Tibial artery (tissue), 4 donors: ENCODE data around the gene PLA2G4A.

Experiments used
- DNase-seq, 2 donors: peaks; one replicate each; pipeline ENCODE4 v3.0.0-alpha.2; 2019
- H3K27ac ChIP-seq, 2 donors: fragments of 200-600 bp; sonication (generic) in 1 of 2; 1 replicate in 1 of 2; 2 replicates in 1 of 2; pipeline ENCODE4 v1.5.1; 2018 to 2019; ENCODE audit warnings: mild to moderate bottlenecking in 1 of 2
- H3K27me3 ChIP-seq, 2 donors: fragments of 200-600 bp; sonication (generic) in 1 of 2; one replicate each; pipeline versions ENCODE4 v1.5.1 to v1.6.0; 2016 to 2019
- H3K36me3 ChIP-seq, 3 donors: fragments of 200-600 bp; sonication (generic) in 2 of 3; one replicate each; pipeline ENCODE4 v1.5.1; 2016 to 2019; ENCODE audit warnings: mild to moderate bottlenecking in 2 of 3
- H3K4me1 ChIP-seq, 4 donors: fragments of 200-600 bp; sonication (generic) in 2 of 4; 1 replicate in 3 of 4; 2 replicates in 1 of 4; pipeline ENCODE4 v1.5.1; 2016 to 2019
- H3K4me3 ChIP-seq, 2 donors: fragments of 200-600 bp; sonication (generic) in 1 of 2; 1 replicate in 1 of 2; 2 replicates in 1 of 2; pipeline ENCODE4 v1.5.1; 2018 to 2019; ENCODE audit warnings: mild to moderate bottlenecking in 2 of 2
- H3K9me3 ChIP-seq, 3 donors: fragments of 200-600 bp; sonication (generic) in 1 of 3; one replicate each; pipeline ENCODE4 v1.5.1; 2016 to 2019
- CTCF ChIP-seq, 2 experiments: fragments of 200-600 bp in 1 of 2; fragments of 450-650 bp in 1 of 2; IDR thresholded peaks; one replicate each; pipeline ENCODE4 v1.5.1; 2017 to 2019; ENCODE audit warnings: antibody characterized with exemption in 2 of 2, mild to moderate bottlenecking in 1 of 2, moderate library complexity in 1 of 2
- intact Hi-C: fragments of 100-400 bp; cut with DNase I; formaldehyde crosslinking; loops from one replicate; pipeline ENCODE4 v1.15.0; 2023; ENCODE audit warnings: low total_unique reads

The PLA2G4A gene

GRCh38 chr1:186812570-186812969 lies 16.2 kb upstream of the PLA2G4A start:
- Histone ChIP-seq H3K27ac (no peak overlapping the region), H3K27me3 (no peaks in the 10 kb centered on the region), H3K36me3 (no peaks in the 10 kb centered on the region), H3K9me3 (no peaks in the 10 kb centered on the region), H3K4me3 (no peak overlapping the region), H3K4me1 (no peaks in the 10 kb centered on the region)
- TF ChIP-seq CTCF (IDR thresholded peaks at IDR 0.05), result no peak
- intact Hi-C loops, result no loop called here
- DNase-seq, result no peak

- Histone ChIP-seq H3K27me3 (no peaks in the 10 kb centered on the region), H3K9me3 (no peaks in the 10 kb centered on the region), H3K27ac (no peak overlapping the region), H3K4me1 (no peaks in the 10 kb centered on the region), H3K36me3 (no peaks in the 10 kb centered on the region), H3K4me3 (no peak overlapping the region)
- no peak for DNase-seq
- no peak for TF ChIP-seq CTCF (IDR thresholded peaks at IDR 0.05)
- intact Hi-C loops, result no loop called here
Observed at GRCh38 chr1:186813420-186813819, 15.3 kb upstream of the PLA2G4A start.

GRCh38 chr1:186819126-186819525 lies 9.6 kb upstream of the PLA2G4A start:
- DNase-seq, result no peak
- Histone ChIP-seq H3K9me3 (no peaks in the 10 kb centered on the region), H3K27me3 (no peaks in the 10 kb centered on the region), H3K4me3 (no peak overlapping the region), H3K4me1 (no peaks in the 10 kb centered on the region), H3K36me3 (no peaks in the 10 kb centered on the region), H3K27ac (peak overlapping the region in 1 of 2 donors; percentile 39)
- intact Hi-C loops, result no loop called here
- no peak for TF ChIP-seq CTCF (IDR thresholded peaks at IDR 0.05)

- H3K4me3 ChIP-seq, result no peak overlapping the region
- no peaks in the 10 kb centered on the region for H3K9me3 ChIP-seq
- no peaks in the 10 kb centered on the region for H3K27me3 ChIP-seq
- no peaks in the 10 kb centered on the region for H3K36me3 ChIP-seq
- DNase-seq, result no peak
- TF ChIP-seq CTCF (IDR thresholded peaks at IDR 0.05), result no peak
- no peak overlapping the region for H3K27ac ChIP-seq
- intact Hi-C loops, result no loop called here
- H3K4me1 ChIP-seq, result no peaks in the 10 kb centered on the region
Observed at GRCh38 chr1:186819563-186819962, 9.2 kb upstream of the PLA2G4A start.

GRCh38 chr1:186829686-186830587 lies 1.2 kb downstream of the PLA2G4A start:
- DNase-seq, result no peak
- H3K27ac ChIP-seq, result peak overlapping the region in 1 of 2 donors; percentile 70
- H3K36me3 ChIP-seq, result no peaks in the 10 kb centered on the region

More at GRCh38 chr1:186829686-186830587, 1.2 kb downstream of the PLA2G4A start:
- Histone ChIP-seq H3K4me1 (peaks cover 0 to 9% (median 0%) of the 10 kb centered on the region in 4 donors), H3K4me3 (peak overlapping the region; percentile 56 to 60), H3K9me3 (no peaks in the 10 kb centered on the region), H3K27me3 (no peaks in the 10 kb centered on the region)
- TF ChIP-seq CTCF (IDR thresholded peaks at IDR 0.05), result no peak
- intact Hi-C loops, result no loop called here
